Skeletal muscle cell (primary cell): ENCODE measurements around the gene NUDT8.
"Not testable (repeated sequence)": the region's sequence is repeated elsewhere in the genome, so short reads cannot be mapped to it uniquely, and the experiment has no call there.

Experiments
- DNase-seq: peaks from one replicate; pipeline ENCODE4 v3.0.0-alpha.2; 2010; ENCODE audit warnings: low read depth
- H3K4me3 ChIP-seq: 2 replicates; pipeline ENCODE4 v1.5.1; 2011; ENCODE audit warnings: low read depth, mild to moderate bottlenecking, control low read depth, low read length, moderate library complexity

NUDT8 gene

GRCh38 chr11:67644472-67645418 lies 15.0 kb upstream of the NUDT8 start:
- no peak overlapping the region for H3K4me3 ChIP-seq
- DNase-seq, result no peak

- no peak overlapping the region for H3K4me3 ChIP-seq
- no peak for DNase-seq
Measured at GRCh38 chr11:67644042-67644441, 14.3 kb upstream of the NUDT8 start.

- no peak for DNase-seq
- H3K4me3 ChIP-seq, result no peak overlapping the region
Measured at GRCh38 chr11:67642173-67643120, 12.7 kb upstream of the NUDT8 start.

- no peak overlapping the region for H3K4me3 ChIP-seq
- no peak for DNase-seq
Measured at GRCh38 chr11:67641338-67642172, 11.8 kb upstream of the NUDT8 start.

GRCh38 chr11:67640758-67641337 lies 11.1 kb upstream of the NUDT8 start:
- no peak overlapping the region for H3K4me3 ChIP-seq
- DNase-seq, result no peak

GRCh38 chr11:67640021-67640757 lies 10.5 kb upstream of the NUDT8 start:
- H3K4me3 ChIP-seq, result no peak overlapping the region
- no peak for DNase-seq

GRCh38 chr11:67639438-67639859 lies 9.7 kb upstream of the NUDT8 start, which contains the start of gene TBX10:
Gene TBX10 (minus strand): TSS chr11:67639763. CDS start chr11:67639472, 291 bp downstream.
- DNase-seq, result no peak

GRCh38 chr11:67638535-67639437 lies 9.0 kb upstream of the NUDT8 start:
- H3K4me3 ChIP-seq, result no peak overlapping the region
- DNase-seq, result no peak

More at GRCh38 chr11:67639438-67639859, 9.7 kb upstream of the NUDT8 start, which contains the start of gene TBX10:
- no peak within 1 kb of the TSS for H3K4me3 ChIP-seq

GRCh38 chr11:67637441-67637840 lies 7.7 kb upstream of the NUDT8 start:
- not testable (repeated sequence) for DNase-seq, H3K4me3 ChIP-seq

- no peak overlapping the region for H3K4me3 ChIP-seq
- DNase-seq, result no peak
Measured at GRCh38 chr11:67636962-67637361, 7.2 kb upstream of the NUDT8 start.

- no peak for DNase-seq
- H3K4me3 ChIP-seq, result no peak overlapping the region
Measured at GRCh38 chr11:67635231-67635521, 5.4 kb upstream of the NUDT8 start.

- DNase-seq, result no peak
- H3K4me3 ChIP-seq, result no peak overlapping the region
Measured at GRCh38 chr11:67634366-67635230, 4.9 kb upstream of the NUDT8 start.

- DNase-seq, result no peak
- H3K4me3 ChIP-seq, result no peak overlapping the region
Measured at GRCh38 chr11:67633758-67634365, 4.1 kb upstream of the NUDT8 start.

- no peak for DNase-seq
- no peak overlapping the region for H3K4me3 ChIP-seq
Measured at GRCh38 chr11:67632982-67633755, 3.4 kb upstream of the NUDT8 start.

GRCh38 chr11:67632175-67632981 lies 2.6 kb upstream of the NUDT8 start:
- no peak overlapping the region for H3K4me3 ChIP-seq
- no peak for DNase-seq
